H1 (cell line): Measurements from ENCODE around the gene ACKR2. TPM values are rescaled to one million over a fixed set of nuclear protein-coding genes. Genes with fewer than 3 reads are reported as not detected.

ENCODE experiments used
- CTCF ChIA-PET: fragments of 300-600 bp; sonication (Branson Sonifier 250); formaldehyde crosslinking; loops from one replicate; lab custom pipeline; 2021; ENCODE audit not compliant: partially characterized antibody; lab: Charles Lee
- POLR2A ChIA-PET: fragments of 300-600 bp; sonication (Branson Sonifier 250); formaldehyde crosslinking; loops from one replicate; lab custom pipeline; 2021; ENCODE audit warnings: inconsistent platforms; ENCODE audit not compliant: partially characterized antibody; lab: Charles Lee
- DNase-seq, 2 experiments: peaks; one replicate each; pipeline versions ENCODE4 v3.0.0 to v3.0.0-alpha.2; 2010 to 2022; ENCODE audit warnings: low spot score in 2 of 2, low read depth in 1 of 2, mixed read lengths in 1 of 2
- FAIRE-seq: peaks from 2 replicates; lab custom pipeline; 2011; peaks lifted over from hg19 to GRCh38; lab: Jason Lieb, UNC
- H2AFZ ChIP-seq: 2 replicates; pipeline ENCODE4 v1.8.1; 2012; ENCODE audit warnings: low read length, inconsistent platforms
- H2AK5ac ChIP-seq: 2 replicates; pipeline ENCODE4 v1.6.1; 2013; ENCODE audit warnings: low read depth, low read length
- H2BK120ac ChIP-seq: replicated peaks from 2 replicates; pipeline ENCODE3; 2013; ENCODE audit warnings: low read depth, low read length, inconsistent platforms
- H2BK12ac ChIP-seq: 2 replicates; pipeline ENCODE4 v1.6.1; 2013; ENCODE audit warnings: low read depth, low read length
- H2BK15ac ChIP-seq: 2 replicates; pipeline ENCODE4 v1.6.1; 2013; ENCODE audit warnings: low read length
- H2BK20ac ChIP-seq: 2 replicates; pipeline ENCODE4 v1.6.1; 2013; ENCODE audit warnings: low read length
- H2BK5ac ChIP-seq: 2 replicates; pipeline ENCODE4 v1.6.1; 2013; ENCODE audit warnings: low read depth, low read length
- H3K14ac ChIP-seq: 2 replicates; pipeline ENCODE4 v1.6.1; 2013; ENCODE audit warnings: inconsistent platforms; ENCODE audit not compliant: insufficient read length
- H3K18ac ChIP-seq: 2 replicates; pipeline ENCODE4 v1.6.1; 2013; ENCODE audit warnings: low read length; ENCODE audit errors: extremely low read depth
- H3K23ac ChIP-seq: 2 replicates; pipeline ENCODE4 v1.6.1; 2013; ENCODE audit warnings: inconsistent platforms; ENCODE audit not compliant: insufficient read length
- H3K23me2 ChIP-seq: 2 replicates; pipeline ENCODE4 v1.6.1; 2013; ENCODE audit warnings: low read depth, low read length
- H3K27ac ChIP-seq: 2 replicates; pipeline ENCODE4 v1.6.1; 2011; ENCODE audit warnings: low read depth, low read length, inconsistent platforms
- H3K27me3 ChIP-seq, 4 experiments: replicated peaks in 1 of 4; 1 replicate in 1 of 4; 2 replicates in 3 of 4; pipeline versions ENCODE4 v1.6.1 to v1.8.1; 2011 to 2013; ENCODE audit warnings: low read length in 3 of 4, mild to moderate bottlenecking in 3 of 4, inconsistent platforms in 2 of 4, mixed read lengths in 2 of 4, moderate library complexity in 1 of 4; ENCODE audit not compliant: control insufficient read depth in 3 of 4, insufficient read depth in 3 of 4; ENCODE audit errors: extremely low read depth in 1 of 4
- H3K36me3 ChIP-seq, 4 experiments: 2 replicates each; pipeline versions ENCODE4 v1.6.1 to v1.8.1; 2011 to 2013; ENCODE audit warnings: mild to moderate bottlenecking in 4 of 4, low read length in 3 of 4, moderate library complexity in 2 of 4, control low read depth in 1 of 4, inconsistent platforms in 1 of 4; ENCODE audit not compliant: insufficient read depth in 4 of 4, control insufficient read depth in 2 of 4
- H3K4ac ChIP-seq: replicated peaks from 2 replicates; pipeline ENCODE3; 2013; ENCODE audit warnings: low read length, low read depth, mixed read lengths, inconsistent platforms; ENCODE audit not compliant: insufficient read length
- H3K4me1 ChIP-seq, 4 experiments: replicated peaks in 1 of 4; 1 replicate in 1 of 4; 2 replicates in 3 of 4; pipeline versions ENCODE4 v1.6.1 to v1.8.1; 2011 to 2013; ENCODE audit warnings: low read length in 3 of 4, inconsistent platforms in 2 of 4, mixed read lengths in 1 of 4; ENCODE audit not compliant: insufficient read depth in 4 of 4, control insufficient read depth in 3 of 4
- H3K4me2 ChIP-seq, 2 experiments: 2 replicates each; pipeline versions ENCODE4 v1.6.1 to v1.8.1; 2011 to 2013; ENCODE audit warnings: low read depth in 2 of 2, low read length in 2 of 2, control low read depth in 1 of 2, inconsistent platforms in 1 of 2, mild to moderate bottlenecking in 1 of 2; ENCODE audit not compliant: insufficient read depth in 1 of 2
- H3K4me3 ChIP-seq, 4 experiments: fragments of 200-600, 300-600 bp in 1 of 4; sonication (generic), shearing (Covaris generic), sonication (Bioruptor Twin) in 1 of 4; 2 replicates each; pipeline versions ENCODE4 v1.5.1 to v1.8.1; 2011 to 2016; ENCODE audit warnings: low read length in 4 of 4, low read depth in 3 of 4, control low read depth in 2 of 4, inconsistent platforms in 2 of 4, mild to moderate bottlenecking in 2 of 4, mixed read lengths in 1 of 4, moderate library complexity in 1 of 4; ENCODE audit not compliant: insufficient read depth in 2 of 4; ENCODE audit errors: extremely low read depth in 1 of 4
- H3K56ac ChIP-seq: replicated peaks from 2 replicates; pipeline ENCODE3; 2013; ENCODE audit warnings: low read depth, mild to moderate bottlenecking, mixed read lengths, low read length, inconsistent platforms; ENCODE audit not compliant: insufficient read length
- H3K79me1 ChIP-seq: 2 replicates; pipeline ENCODE4 v1.6.1; 2013; ENCODE audit warnings: low read depth, low read length, control low read depth
- H3K79me2 ChIP-seq, 2 experiments: 2 replicates each; pipeline versions ENCODE4 v1.6.1 to v1.8.1; 2012 to 2013; ENCODE audit warnings: low read length in 2 of 2, mild to moderate bottlenecking in 2 of 2, inconsistent platforms in 1 of 2; ENCODE audit not compliant: insufficient read depth in 2 of 2, control insufficient read depth in 1 of 2
- H3K9ac ChIP-seq, 4 experiments: replicated peaks in 1 of 4; 1 replicate in 1 of 4; 2 replicates in 3 of 4; pipeline versions ENCODE4 v1.6.1 to v1.8.1; 2011 to 2013; ENCODE audit warnings: low read depth in 3 of 4, low read length in 3 of 4, control low read depth in 2 of 4, mild to moderate bottlenecking in 2 of 4, moderate library complexity in 2 of 4, inconsistent platforms in 1 of 4; ENCODE audit errors: extremely low read depth in 1 of 4
- H3K9me3 ChIP-seq, 2 experiments: 2 replicates each; pipeline versions ENCODE4 v1.6.1 to v1.8.1; 2012 to 2013; ENCODE audit warnings: mild to moderate bottlenecking in 2 of 2, moderate library complexity in 2 of 2, control low read depth in 1 of 2, inconsistent platforms in 1 of 2, low read depth in 1 of 2, low read length in 1 of 2, mixed read lengths in 1 of 2; ENCODE audit not compliant: insufficient read depth in 2 of 2
- H4K20me1 ChIP-seq, 2 experiments: replicated peaks in 1 of 2; 2 replicates each; pipeline versions ENCODE3 to v1.8.1; 2011 to 2013; ENCODE audit warnings: inconsistent platforms in 2 of 2, low read length in 2 of 2, mild to moderate bottlenecking in 1 of 2; ENCODE audit not compliant: insufficient read depth in 2 of 2, control insufficient read depth in 1 of 2
- H4K5ac ChIP-seq: 2 replicates; pipeline ENCODE4 v1.6.1; 2013; ENCODE audit warnings: low read length, low read depth, mixed read lengths, inconsistent platforms; ENCODE audit not compliant: insufficient read length
- H4K8ac ChIP-seq: 2 replicates; pipeline ENCODE4 v1.8.0; 2013; ENCODE audit warnings: mild to moderate bottlenecking, moderate library complexity, low read length, inconsistent platforms; ENCODE audit not compliant: insufficient read depth; ENCODE audit errors: extremely low read depth
- H4K91ac ChIP-seq: replicated peaks from 2 replicates; pipeline ENCODE3; 2013; ENCODE audit warnings: low read length, mixed read lengths, inconsistent platforms; ENCODE audit not compliant: insufficient read length
- ATF2 ChIP-seq: IDR thresholded peaks from 2 replicates; pipeline ENCODE4 v1.6.1; 2012; ENCODE audit warnings: low read length, inconsistent platforms
- CBX8 ChIP-seq: fragments of 300-800, 300-1000 bp; sonication (generic); IDR thresholded peaks from 2 replicates; pipeline ENCODE4 v1.7.1; 2016; ENCODE audit warnings: low read depth, low read length, borderline replicate concordance
- EZH2 ChIP-seq: fragments of 200-600 bp; sonication (generic); IDR thresholded peaks from 2 replicates; pipeline ENCODE4 v1.7.1; 2012; ENCODE audit warnings: low read depth, mild to moderate bottlenecking, moderate library complexity, low read length, inconsistent platforms; ENCODE audit not compliant: severe bottlenecking
- FOSL1 ChIP-seq: IDR thresholded peaks from 2 replicates; pipeline ENCODE4 v1.6.1; 2011; ENCODE audit warnings: mild to moderate bottlenecking, low read depth, low read length, moderate library complexity; ENCODE audit not compliant: insufficient read depth
- KDM5A ChIP-seq: fragments of 200-600 bp; IDR thresholded peaks from 2 replicates; pipeline ENCODE4 v1.7.1; 2012; ENCODE audit warnings: mild to moderate bottlenecking, low read length, inconsistent platforms, mixed read lengths
- MAX ChIP-seq: IDR thresholded peaks from 2 replicates; pipeline ENCODE4 v1.6.1; 2012; ENCODE audit warnings: inconsistent platforms
- NRF1 ChIP-seq: IDR thresholded peaks from 2 replicates; pipeline ENCODE4 v1.6.1; 2011; ENCODE audit warnings: mild to moderate bottlenecking, low read depth, low read length, improper control_type of control experiment
- RBBP5 ChIP-seq: IDR thresholded peaks from 2 replicates; pipeline ENCODE4 v1.7.1; 2012; ENCODE audit warnings: low read depth, mild to moderate bottlenecking, inconsistent platforms, low read length, moderate library complexity, borderline replicate concordance
- RNF2 ChIP-seq: fragments of 200-900, 300-1000 bp; sonication (generic); IDR thresholded peaks from 2 replicates; pipeline ENCODE4 v1.7.1; 2016; ENCODE audit warnings: borderline replicate concordance, low read depth, mild to moderate bottlenecking, antibody characterized with exemption, low read length; ENCODE audit not compliant: poor library complexity, severe bottlenecking; ENCODE audit errors: missing control alignments
- RXRA ChIP-seq: IDR thresholded peaks from 2 replicates; pipeline ENCODE4 v1.6.1; 2011; ENCODE audit warnings: low read depth, mild to moderate bottlenecking, low read length, moderate library complexity; ENCODE audit not compliant: insufficient read depth
- SIRT6 ChIP-seq: IDR thresholded peaks from one replicate; pipeline ENCODE4 v1.7.1; 2012; ENCODE audit warnings: low read length, inconsistent platforms
- TBP ChIP-seq: IDR thresholded peaks from 2 replicates; pipeline ENCODE4 v1.6.1; 2011; ENCODE audit warnings: low read depth, low read length, improper control_type of control experiment
- WGBS, 2 experiments: shearing (Covaris generic) in 1 of 2; methylation state at CpG; one replicate each; pipeline versions ENCODE4 v1.1.6 to v1.1.7; 2013 to 2015; ENCODE audit warnings: low lambda C conversion rate in 2 of 2, mixed read lengths in 2 of 2, inconsistent platforms in 1 of 2, low coverage in 1 of 2, missing lambda C conversion rate in 1 of 2; ENCODE audit not compliant: insufficient replicate concordance in 2 of 2, insufficient coverage in 1 of 2, insufficient read length in 1 of 2; ENCODE audit errors: extremely low coverage in 1 of 2, missing lambda C conversion rate in 1 of 2; 5-methylcytosine and 5-hydroxymethylcytosine counted together
- polyA plus RNA-seq, 7 experiments: library from polyadenylated mRNA; depleted of rRNA in 3 of 7; stranded (reverse) in 5 of 7; unstranded in 2 of 7; fragments of >200 nt in 5 of 7; fragments of 200-250 nt in 2 of 7; gene quantifications; 1 replicate in 5 of 7; 2 replicates in 1 of 7; 4 replicates in 1 of 7; pipeline versions ENCODE4 v1.2.1 to v1.2.3, GENCODE V29; 2011 to 2013; ENCODE audit warnings: missing spikeins in 2 of 7, mixed read lengths in 2 of 7
- total RNA-seq: library from RNA; stranded (reverse); fragmentation: NEBNext Ultra II Directional; extraction: Animal tissue kit (Norgen Biotek cat#: 25700); gene quantifications from 2 replicates; pipeline ENCODE4 v1.2.1, GENCODE V29; 2021

Gene ACKR2
- total and polyA plus RNA-seq, 2 of the 8 experiments (the other 6 are each of a cell fraction or from before 2014, with no cell fraction given): 0.09 to 0.12 TPM

GRCh38 chr3:42904076-42904475 lies 94.8 kb downstream of the ACKR2 start:
- Histone ChIP-seq H2AK5ac (no peak overlapping the region), H3K27ac (no peak overlapping the region), H2BK20ac (no peak overlapping the region), H2BK120ac (no peak overlapping the region), H3K79me1 (no peaks in the 10 kb centered on the region), H3K4me1 (no peaks in the 10 kb centered on the region; a peak in 1 of 7 replicates), H3K9ac (no peak overlapping the region), H2AFZ (no peak overlapping the region), H3K18ac (no peak overlapping the region), H3K4ac (no peak overlapping the region), H3K23ac (no peak overlapping the region), H3K4me3 (no peak overlapping the region), H4K5ac (no peak overlapping the region), H3K27me3 (no peaks in the 10 kb centered on the region), H4K8ac (no peak overlapping the region), H2BK15ac (no peak overlapping the region), H3K23me2 (no peaks in the 10 kb centered on the region), H2BK5ac (no peak overlapping the region), H3K9me3 (peaks cover 0 to 2% of the 10 kb centered on the region in 2 experiments; a peak in 1 of 4 replicates), H3K36me3 (no peaks in the 10 kb centered on the region), H3K14ac (no peak overlapping the region), H3K56ac (no peak overlapping the region), H2BK12ac (no peak overlapping the region), H3K79me2 (no peaks in the 10 kb centered on the region), H4K20me1 (no peaks in the 10 kb centered on the region), H4K91ac (no peak overlapping the region), H3K4me2 (no peak overlapping the region)
- POLR2A ChIA-PET: no interaction called here
- CTCF ChIA-PET: interaction anchor here (0.7 kb wide), 1 partner anchor 14 kb away, joined by 4 read pairs; no protein-coding TSS in a partner anchor
- no peak for FAIRE-seq
- DNase-seq: no peak
- WGBS, 2 experiments: 80% methylated on average over 1 of the region's 1 CpG; no CpG with 5 or more reads in 1 of the 2 experiments
- TF ChIP-seq EZH2 (no peak), NRF1 (no peak), TBP (no peak), MAX (no peak), CBX8 (no peak), FOSL1 (no peak), SIRT6 (no peak), RBBP5 (no peak), ATF2 (no peak), RXRA (no peak), RNF2 (no peak), KDM5A (no peak)
